Activated T-cell treated with anti-CD3 and anti-CD28 coated beads for 24 hours (primary cell): Measurements from ENCODE around the gene KMT2A.
"Not testable (repeated sequence)": the region's sequence is repeated elsewhere in the genome, so short reads cannot be mapped to it uniquely, and the experiment has no call there.

ENCODE experiments used
- DNase-seq: peaks from one replicate; pipeline ENCODE4 v3.0.0-alpha.2; 2020; ENCODE audit warnings: low read depth

Gene KMT2A

GRCh38 chr11:118533769-118534729 is 97.8 kb downstream of the KMT2A start:
- no peak for DNase-seq

- DNase-seq: no peak
Observed at GRCh38 chr11:118535261-118535660, 99.0 kb downstream of the KMT2A start.

DNA sequence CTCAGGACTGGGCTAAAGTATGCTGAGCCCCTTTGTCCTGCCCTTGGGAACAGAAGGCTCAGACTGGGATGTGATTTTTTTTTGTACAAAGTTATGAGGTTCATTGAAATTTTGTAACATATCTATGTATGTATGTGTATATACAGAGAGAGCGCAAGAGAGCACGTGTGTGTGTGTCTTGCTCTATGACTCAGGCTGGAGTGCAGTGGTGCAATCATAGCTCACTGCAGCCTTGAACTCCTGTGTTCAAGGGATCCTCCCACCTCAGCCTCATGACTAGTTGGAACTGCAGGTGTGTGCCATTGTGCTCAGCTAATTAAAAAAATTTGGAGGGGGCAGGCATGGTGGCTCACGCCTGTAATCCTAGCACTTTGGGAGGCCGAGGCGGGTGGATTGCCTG is 100.4 kb downstream of the KMT2A start:
- DNase-seq: no peak

GRCh38 chr11:118537409-118537980 is 101.2 kb downstream of the KMT2A start:
- DNase-seq: no peak

DNA sequence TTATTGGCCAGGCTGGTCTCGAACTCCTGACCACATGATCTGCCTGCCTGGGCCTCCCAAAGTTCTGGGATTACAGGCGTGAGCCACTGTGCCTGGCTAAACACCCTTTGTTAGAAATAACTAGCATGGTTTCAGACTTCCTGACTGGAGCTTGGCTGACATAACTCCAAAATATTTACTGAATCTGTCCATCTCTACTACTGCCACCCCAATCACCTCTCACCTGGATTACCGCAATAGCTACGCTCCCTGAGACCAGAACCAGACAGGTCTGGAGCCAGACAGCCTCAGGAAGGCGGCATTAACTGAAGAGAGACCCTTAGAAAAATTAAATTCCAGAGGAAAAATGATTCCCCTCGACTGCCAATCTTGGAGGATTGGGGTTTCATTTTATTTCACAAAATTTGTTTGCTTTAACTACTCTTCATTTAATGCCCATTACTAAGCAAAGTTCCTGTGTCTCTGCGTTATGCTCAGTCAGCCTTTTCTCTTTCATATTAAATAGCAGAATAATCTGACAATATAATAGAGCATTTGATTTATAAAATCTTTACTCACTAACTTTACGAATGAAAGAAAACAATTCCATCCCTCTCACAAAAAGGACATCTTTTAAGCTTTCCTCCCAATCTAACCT is 107.8 kb downstream of the KMT2A start:
- no peak for DNase-seq

DNA sequence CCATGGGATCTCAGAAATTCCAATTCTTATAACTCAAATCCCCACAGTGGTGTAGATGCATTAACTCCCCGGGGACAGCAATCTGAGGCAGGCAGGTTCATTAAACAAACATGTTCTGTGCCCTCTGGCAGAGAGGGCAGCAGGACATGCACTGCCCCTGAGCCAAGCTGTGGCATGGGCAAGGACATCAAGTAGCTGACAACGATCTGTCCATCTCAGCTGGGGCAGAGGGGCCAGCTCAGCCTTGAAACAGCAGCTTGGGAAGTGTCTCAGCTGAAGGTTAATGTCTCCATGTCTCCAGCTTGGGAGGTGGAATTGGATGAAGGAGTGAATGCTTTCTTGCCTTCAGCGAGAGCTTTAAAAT is 108.3 kb downstream of the KMT2A start:
- DNase-seq: no peak

DNA sequence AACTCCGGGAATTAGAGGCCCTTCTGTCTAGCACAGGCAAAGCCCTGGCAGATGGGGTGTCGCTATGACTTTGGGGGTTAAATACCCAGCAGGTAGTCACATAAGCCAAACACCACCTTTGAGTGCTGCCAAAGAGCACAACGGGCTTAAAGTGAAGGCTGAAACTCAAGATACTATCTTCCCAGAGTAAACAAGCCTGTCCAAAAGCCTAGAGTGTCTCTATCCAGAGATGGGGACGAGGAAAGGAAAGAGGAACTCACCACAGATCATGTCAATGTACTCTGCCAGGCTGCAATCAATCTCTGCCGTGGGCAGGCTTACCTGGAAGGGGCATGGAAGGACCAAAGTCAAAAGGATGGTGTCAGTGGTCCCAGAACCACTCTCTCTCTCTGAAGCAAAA is 109.2 kb downstream of the KMT2A start:
- no peak for DNase-seq

DNA sequence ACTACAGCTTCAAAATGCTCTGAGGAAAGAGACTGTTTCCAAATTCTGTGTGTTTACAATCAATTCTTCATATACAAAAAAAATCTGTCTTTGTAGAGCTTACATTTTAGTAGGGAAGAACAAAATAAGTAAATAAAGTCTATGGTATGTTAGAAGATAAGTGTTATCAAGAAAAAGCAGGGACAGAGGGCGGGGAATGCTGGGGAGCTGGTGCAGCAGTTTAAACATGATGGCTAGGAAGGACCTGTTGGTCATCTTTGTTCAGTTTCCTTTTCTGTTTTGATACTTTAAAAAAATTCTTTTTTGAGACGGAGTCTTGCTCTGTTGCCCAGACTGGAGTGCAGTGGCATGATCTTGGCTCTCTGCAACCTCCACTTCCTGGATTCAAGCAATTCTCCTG is 110.8 kb downstream of the KMT2A start:
- no peak for DNase-seq

GRCh38 chr11:118552341-118552740 is 116.0 kb downstream of the KMT2A start:
- DNase-seq: no peak

DNA sequence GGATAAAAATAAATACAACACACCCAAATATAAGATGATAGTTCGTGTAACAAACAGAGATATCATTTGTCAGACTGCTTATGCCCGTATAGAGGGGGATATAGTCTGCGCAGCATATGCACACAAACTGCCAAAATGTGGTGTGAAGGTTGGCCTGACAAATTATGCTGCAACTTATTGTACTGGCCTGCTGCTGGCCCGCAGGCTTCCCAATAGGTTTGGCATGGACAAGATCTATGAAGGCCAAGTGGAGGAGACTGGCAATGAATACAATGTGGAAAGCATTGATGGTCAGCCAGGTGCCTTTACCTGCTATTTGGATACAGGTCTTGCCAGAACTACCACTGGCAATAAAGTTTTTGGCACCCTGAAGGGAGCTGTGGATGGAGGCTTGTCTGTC is 124.5 kb downstream of the KMT2A start:
- DNase-seq: no peak

DNA sequence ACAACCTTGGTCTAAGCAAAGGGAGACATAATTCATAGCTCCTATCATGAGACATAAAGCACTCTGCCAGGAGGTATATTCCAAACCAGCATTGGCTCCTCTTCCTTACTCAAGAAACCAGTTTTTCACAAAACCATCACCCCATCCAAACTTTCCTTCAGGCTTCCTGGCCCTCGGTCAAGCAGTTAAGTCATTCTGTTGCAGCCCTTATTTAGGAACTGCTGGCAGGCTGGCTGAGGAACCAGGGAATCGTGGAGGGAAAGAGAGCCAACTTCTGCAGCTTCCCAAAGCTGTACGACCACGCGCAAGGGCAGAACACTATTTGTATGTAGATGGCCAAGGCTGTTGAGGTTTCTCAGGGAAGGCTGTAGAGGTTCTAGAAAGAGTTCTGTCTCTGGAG is 128.8 kb downstream of the KMT2A start:
- DNase-seq: no peak

GRCh38 chr11:118569670-118570069 is 133.4 kb downstream of the KMT2A start:
- no peak for DNase-seq

GRCh38 chr11:118570787-118571186 is 134.5 kb downstream of the KMT2A start:
- no peak for DNase-seq

- DNase-seq: not testable (repeated sequence)
Observed at GRCh38 chr11:118571701-118572060, 135.4 kb downstream of the KMT2A start.

DNA sequence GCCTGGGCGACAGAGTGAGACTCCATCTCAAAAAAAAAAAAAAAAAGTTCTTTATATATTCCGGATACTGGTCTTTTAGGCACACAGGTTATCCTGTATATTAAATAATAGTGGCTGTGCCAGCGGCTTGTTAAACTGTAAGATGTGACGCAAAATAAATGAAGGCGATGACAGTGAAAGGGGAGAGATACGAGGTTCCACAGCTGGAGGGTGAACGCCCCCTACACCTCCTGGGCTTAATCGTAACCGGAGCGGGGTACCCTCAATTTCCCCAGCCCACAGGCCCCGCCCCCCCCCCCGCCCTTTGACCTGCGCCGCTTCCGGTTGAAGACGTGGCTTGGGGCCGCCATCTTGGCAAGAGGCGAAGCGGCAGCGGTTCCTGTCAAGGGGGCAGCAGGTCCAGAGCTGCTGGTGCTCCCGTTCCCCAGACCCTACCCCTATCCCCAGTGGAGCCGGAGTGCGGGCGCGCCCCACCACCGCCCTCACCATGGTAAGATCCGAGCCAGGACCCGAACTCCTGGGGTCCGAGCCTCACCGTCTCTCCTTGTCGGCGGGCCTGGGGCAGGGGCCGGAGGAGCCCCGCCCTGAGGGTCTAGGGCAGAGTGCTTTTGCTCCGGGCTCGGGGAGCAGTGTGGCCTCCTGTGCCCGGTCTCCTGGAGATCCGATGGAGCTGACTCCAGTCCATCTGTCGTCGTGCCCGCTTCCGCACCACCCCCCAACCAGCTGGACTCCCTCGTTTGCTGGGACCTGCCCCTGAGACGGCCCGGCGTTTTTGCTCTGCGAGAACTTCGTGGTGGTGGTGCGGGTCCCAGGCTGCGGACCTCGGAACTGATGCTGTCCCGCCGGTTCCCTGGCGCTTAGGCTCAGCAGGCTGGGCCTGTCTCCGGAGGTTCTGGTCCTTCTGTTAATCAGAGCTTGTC is 136.0 kb downstream of the KMT2A start, which contains the start of gene ARCN1:
Gene ARCN1, plus strand, starts transcription at position 349 of the 920 bp plus-strand sequence. Its CDS starts 139 bp downstream, at position 488.
- DNase-seq: peak; percentile 75

GRCh38 chr11:118572981-118573550 is 136.8 kb downstream of the KMT2A start:
- DNase-seq: peak; percentile 7

- no peak for DNase-seq
Observed at GRCh38 chr11:118574636-118575035, 138.3 kb downstream of the KMT2A start.
